Stimulated activated CD4-positive, alpha-beta T cell treated with anti-CD3 and anti-CD28 coated beads, Interleukin-12 subunit alpha, Interleukin-12 subunit beta, amount 100 ng/mL, for 24 hours (primary cell): ENCODE data around the gene RBM43.
"Not testable (repeated sequence)": the region's sequence is repeated elsewhere in the genome, so short reads cannot be mapped to it uniquely, and the experiment has no call there.

Source experiments
- DNase-seq, 2 experiments: peaks; one replicate each; pipeline ENCODE4 v3.0.0-alpha.2; 2020; ENCODE audit warnings: low read depth in 2 of 2

Gene RBM43

DNA sequence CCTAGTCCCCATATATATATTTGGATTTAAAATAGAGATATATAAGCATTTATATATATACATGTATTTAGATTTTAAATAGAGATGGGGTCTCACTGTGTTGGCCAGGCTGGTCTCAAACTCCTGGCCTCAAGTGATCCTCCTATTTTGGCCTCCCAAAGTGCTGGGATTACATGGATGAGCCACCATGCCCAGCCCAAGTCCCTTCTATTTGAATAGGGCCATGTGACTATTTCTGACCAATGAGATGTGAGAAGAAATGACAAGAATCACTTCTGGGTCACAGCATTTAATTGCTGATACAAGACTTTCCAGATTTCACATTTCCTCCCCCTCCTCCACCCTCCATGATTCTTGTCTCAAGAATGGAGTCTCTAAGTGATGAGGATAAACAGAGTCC lies 6.4 kb upstream of the RBM43 start:
- DNase-seq = no peak

DNA sequence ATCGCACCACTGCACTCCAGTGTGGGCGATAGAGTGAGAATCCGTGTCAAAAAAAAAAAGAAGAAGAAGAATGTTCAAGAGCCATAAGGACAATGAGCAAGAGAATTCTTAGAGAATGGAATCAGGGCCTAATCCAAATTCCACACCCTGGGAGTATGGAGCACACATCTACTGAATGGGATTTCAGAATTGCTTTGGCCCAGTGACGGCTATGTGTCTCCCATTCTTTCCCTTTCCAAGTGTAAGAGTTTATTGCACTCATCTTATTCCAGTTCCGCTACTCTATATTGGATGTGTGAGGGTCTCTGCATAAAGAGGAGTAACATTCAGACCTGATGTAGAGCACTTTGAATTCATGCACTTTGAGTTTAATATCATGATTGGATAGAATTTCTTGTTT lies 5.9 kb upstream of the RBM43 start:
- no peak for DNase-seq

DNA sequence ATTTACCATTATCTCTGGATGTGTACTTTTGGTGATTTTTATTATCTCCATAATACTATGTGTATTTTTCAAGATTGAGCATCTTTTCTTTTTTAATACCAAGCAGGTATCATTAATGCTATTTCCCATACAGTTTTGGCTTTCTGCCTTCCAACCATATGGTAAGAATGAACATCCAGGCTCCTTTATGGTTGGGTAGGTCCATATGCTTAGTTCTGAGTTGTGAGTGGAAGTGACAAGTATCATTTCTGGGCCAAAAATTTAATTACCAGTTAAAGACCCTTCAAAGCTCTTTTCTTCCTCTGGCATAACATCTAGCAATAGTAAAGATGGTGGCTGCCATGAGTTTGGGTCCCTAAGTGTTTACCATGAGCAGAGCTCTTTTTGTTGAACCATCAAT lies 4.3 kb upstream of the RBM43 start:
- DNase-seq = no peak

DNA sequence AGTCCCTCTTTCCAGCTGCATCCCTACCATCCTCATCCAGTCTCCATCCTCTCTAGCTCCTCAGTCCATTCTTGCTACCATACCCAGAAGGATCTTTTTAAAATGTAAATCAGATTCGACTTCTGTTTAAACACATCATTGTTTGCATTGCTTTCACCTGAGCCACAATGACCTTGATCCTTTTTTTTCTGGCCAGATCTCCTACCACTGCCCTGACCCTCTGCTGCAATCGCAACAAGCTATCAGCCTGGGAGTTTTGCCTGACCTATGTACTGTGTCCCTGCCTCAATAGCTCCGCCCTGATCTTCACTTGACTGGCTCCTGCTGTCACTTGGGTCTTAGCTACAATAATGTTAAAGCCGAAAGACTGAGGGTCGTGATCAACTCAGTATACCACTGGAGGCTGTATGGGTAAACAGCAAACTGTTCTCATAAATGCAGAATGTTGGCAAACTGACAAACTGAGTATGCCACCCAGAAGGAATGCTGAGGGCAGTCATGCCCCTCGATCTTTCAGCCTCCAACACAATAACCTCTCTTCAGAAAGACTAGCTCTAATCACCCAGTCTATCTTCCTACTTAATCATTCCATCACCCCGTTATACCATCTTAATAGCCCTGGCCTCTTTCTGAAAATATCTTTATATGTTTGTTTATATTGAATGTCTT lies 2.6 kb upstream of the RBM43 start:
- DNase-seq = no peak

DNA sequence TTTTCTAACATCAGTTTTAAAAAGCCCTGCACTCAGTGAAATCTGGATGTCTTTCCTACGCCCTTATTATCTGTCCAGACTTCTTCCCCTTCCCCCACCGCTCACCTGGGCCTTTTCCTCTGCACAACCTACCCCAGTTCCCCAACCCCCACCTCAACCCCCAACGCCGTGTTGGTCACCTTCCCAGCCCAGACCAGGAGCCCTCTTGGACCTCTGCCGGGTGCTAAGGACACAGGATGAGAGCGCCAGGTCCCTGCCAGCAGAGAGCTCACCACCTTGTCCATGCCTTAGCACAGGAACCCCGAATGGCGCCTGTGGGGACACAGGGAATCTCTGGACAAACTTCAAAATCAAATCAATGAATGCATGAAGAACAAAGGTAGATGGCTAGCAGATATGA lies 966 bp upstream of the RBM43 start:
- DNase-seq = no peak

DNA sequence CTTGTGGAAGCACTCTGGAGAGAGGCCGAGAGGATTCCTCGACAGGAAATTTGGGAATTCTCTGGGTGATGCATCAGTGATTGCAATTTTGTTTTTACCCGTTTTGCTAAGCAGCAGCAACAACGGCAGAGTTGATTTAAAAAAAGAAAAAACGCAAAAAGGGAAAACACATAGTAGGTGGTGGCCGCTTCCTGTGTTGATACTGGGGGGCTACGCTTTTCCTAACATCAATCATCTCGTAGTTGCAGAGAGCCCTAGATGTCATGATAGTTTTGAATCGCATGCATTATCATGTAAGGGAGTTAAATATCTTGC lies 271 bp upstream of the RBM43 start:
- no peak for DNase-seq

DNA sequence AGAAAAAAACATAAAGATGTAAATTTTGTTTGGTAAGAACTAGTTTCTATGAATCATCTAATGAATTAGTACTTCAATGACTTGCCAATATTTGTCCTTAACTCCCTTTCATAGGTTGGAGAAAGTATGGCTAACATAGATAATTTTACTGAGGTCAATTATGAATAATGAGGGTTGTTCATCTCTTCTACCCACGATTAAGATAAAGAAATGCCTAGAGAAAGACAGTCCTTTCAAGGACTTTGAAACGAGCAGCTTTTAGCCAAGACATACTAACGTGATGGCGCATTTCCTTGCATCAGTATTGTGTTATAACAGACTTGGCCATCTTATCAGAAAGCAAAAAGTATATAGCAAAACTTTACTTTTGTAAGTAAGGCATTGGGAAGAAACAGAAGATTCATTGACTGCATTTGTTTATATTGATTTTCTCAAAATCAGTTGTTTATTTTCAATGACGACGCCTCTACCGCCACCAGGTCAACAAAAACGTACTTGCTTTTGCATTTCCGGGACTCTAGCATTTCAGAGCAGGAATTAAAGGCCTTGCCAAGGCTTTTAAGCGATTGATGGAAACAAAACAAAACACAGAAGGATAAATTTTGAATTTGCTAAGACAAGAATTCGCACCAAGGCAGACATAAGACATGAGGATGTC lies 961 bp downstream of the RBM43 start:
- no peak for DNase-seq

DNA sequence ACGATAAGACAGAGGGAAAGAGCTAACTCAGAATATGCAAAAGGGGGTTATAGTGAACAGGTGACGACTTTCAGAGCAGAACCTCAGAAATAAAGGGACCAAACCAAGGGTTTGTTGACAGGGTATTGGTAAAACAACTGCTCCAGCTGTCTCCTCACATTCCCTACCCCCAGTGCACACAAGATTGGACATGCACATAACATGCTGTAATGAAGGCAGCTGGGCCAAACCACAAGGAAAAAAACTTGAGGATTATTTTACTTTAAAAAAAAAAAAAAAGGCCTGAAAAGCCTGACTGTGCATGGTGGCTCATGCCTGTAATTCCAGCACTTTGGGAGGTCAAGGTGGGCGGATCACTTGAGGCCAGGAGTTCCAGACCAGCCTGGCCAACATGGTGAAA lies 3.5 kb downstream of the RBM43 start:
- DNase-seq = no peak

DNA sequence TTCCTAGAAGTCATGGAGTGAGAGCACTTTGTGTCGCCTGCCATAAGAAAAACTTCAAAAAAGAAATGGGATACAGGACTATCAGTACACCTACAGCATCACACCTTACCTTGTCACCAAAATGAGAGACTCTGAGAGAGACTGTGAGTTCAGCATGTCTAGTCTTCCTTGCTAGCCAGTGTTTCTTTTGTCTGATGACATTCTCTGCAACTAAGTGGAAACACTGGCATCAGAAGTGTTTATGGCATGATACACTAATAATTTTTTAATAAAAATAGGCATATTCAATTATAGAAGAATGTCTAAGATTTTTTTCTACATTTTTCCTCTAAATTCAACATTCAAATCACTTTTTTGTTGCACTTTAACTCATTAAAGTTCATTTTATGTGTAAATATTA lies 9.0 kb downstream of the RBM43 start:
- no peak for DNase-seq

DNA sequence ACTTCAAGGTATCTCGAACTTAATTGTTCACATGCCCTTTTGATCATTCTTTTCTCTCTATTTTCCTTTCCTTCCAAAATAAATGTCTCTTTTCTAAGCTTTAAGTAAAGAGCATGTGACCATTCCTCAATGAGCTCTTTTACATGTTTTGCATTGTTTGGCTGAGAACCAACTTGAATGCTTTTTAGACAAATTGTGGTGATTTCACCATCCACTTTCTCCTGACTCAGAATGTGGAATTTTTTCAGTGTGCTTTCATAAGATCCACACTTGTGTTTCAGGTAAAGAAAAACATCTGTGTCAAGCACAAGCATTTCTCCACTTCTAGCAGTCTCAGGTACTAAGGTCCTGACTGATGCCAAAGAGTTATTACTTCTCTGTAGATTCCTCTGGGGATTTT lies 10.7 kb downstream of the RBM43 start:
- DNase-seq = no peak

DNA sequence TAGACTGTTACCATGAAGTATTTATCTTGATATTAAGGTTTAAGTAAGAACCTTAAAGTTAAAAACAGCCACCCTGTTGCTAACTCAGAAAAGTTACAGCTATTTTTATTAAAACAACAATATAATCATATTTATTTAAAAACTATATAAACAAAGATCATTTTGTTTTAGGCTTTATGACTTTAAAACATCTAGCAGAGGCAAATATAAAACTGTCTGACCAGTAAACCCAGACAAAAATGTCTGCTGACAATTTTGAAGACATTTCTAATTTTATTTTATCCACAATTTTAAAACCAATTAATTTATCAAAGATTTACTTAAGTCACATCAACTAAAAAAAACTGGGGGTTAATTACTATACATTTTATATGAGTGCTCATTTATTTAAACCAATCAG lies 14.2 kb downstream of the RBM43 start:
- no peak for DNase-seq

DNA sequence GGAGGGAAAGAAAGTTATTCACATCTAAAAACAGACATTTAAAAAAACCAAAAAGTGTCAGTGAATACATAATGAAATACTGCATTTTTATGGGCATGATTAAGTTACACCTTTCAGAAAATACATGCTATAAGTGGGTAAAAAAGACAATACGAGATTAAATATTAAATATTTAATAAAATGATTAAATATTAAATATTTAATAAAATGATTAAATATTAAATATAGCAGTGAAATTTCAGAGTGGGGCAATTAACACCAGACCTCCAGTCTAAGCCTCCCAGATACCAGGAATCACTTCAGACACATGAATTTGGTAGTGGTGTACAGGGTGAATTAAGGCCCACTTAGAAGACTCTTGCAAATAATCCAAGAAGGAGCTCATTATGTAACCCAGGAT lies 15.5 kb downstream of the RBM43 start:
- no peak for DNase-seq

DNA sequence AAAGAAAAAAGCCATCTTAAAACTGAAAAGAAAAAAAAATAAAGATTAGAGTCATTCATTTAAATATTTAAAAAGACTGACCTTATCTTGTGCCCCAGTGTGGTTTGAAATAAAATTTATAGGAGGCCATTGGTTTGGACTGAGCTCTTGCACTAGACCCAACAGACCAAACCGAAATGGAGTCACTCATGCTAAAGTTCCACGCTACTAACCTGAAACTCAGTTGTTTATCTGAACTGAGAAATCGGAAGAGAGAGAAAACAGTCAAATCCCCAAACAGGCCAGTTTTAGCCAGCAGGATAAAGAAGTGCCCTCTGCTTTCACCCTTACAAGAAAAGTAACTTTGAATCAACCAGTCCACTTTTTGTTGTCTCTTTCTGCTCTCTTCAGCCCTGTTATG lies 18.2 kb downstream of the RBM43 start:
- DNase-seq = no peak

DNA sequence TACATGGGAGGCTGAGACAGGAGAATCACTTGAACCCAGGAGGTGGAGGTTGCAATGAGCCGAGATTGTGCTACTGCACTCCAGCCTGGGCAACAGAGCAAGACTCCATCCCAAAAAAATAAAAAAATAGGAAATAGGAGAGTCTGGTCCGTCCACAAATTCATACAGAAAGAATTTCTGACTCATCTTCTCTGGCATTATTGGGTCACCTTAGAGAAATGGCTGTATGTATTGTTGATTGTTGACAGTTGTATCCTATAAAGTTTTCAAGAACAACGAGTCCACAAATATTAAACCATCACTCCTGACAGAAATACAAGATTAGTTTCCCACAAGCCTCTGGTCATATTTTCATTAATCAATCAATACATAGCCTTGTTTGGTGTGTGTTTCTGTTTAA lies 20.4 kb downstream of the RBM43 start:
- no peak for DNase-seq

DNA sequence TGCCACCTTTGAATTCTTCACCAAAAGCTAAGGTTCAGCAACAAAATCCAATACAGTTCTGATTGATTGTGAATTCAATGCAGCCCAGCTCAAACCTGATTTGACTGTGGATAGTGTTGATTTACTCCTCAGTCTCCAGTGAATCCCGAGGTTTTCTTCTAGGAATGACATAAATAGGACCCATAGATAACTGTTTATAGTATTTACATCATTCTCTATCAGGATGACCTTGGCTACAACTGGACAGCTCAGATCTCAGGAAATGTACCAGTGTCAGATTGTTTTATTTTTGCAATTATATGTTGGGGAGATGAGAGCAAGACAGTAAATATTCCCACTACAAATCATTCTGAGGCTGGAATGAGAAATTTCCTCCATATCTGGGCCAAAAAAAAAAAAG lies 21.2 kb downstream of the RBM43 start:
- DNase-seq = no peak

DNA sequence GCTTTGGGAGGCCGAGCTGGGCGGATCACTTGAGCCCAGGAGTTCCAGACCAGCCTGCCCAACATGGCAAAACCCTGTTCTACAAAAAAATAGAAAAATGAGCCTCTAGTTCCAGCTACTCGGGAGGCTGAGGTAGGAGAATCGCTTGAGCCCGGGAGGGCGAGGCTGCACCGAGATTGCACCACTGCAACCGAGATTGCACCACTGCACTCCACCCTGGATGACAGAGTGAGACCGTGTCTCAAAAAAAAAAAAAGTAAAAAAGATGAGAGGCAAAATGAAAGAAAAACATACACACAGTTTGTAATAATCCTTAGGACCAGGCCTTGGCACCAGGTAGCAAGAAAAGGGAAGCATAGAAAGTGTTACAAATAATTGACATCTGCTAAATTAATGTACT lies 22.0 kb downstream of the RBM43 start:
- no peak for DNase-seq

DNA sequence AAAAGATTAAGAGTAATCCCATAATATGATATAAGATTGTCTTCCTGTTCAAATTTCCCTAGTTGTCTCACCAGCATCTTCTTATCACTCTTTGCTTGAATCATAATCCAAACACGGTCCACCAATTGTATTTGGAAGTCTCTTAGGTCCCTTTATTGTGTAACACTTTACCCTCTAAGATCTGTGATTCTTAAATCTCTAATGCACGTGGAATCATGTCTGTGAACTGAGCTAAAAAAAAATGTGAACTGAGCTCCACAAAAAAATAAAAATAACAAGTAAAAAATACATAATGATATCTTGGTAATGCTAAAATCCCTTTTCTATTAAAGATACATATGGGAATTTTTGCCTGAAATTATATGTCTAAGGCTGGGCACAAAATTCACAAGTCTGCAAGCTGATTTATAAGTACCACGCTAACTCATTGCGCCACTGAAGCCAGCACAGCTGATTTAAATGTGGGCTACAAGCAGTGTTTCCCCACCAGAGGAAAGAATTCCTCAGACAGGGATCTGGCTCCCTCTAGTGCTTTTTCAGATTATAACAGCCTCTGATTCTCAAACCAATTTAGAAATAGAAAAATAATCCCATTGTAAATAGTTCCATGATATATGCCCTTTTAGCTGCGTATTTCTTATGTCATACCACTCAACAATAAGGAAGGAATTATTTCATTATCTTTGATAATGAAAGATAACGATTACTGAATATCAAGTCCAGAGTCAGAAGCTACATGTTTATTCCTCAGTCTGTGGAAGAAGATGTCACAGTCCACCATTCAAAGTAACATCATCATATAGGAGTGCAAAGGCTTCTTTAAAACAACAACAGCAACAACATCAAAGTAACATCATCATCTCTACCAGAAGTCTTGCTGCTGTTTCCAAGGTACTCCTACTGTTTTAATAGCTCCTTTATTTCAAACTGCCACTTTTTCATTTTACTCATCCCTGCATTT lies 22.9 kb downstream of the RBM43 start:
- DNase-seq = peak in 1 of 2 experiments; percentile 12

DNA sequence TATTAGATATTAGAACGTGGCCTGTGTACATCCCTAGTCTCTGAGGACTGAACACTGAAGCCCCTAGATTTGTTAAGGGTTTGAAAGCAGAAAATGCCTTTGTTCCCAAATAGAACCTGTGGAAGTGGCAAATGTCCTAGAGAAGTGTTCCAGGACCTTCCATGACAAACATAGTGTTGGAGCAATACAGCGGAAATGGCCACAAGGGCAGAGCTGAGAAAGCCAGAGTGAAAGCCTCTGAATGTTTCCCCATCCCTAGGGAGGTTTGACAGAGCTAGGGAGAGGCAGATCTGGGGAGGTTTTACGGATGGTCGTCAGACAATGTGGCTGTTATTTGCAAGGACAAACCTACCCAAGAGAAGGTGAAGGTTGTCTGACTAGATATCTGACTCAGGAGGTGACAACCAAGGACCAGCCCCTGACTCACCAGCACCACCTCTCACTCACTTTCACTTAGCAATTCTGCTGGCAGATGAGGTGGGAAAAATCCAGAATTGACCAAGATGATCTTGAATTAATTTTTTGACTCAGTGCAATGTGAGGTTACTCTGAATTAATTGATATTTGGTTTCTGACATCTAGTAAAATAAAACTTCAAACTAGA lies 24.1 kb downstream of the RBM43 start:
- DNase-seq = no peak

DNA sequence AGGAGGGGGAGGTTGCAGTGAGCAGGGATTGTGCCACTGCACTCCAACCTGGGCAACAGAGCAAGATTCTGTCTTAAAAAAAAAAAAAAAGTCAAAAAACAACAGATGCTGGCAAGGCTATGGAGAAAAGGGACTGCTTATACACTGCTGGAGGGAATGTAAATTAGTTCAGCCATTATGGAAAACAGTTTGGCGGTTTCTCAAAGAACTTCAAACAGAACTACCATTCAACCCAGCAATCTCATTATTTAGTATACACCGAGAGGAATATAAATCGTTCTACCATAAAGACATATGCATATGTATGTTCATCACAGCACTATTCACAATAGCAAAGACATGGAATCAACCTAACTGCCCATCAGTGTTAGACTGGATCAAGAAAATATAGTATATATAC lies 27.9 kb downstream of the RBM43 start:
- not testable (repeated sequence) for DNase-seq

DNA sequence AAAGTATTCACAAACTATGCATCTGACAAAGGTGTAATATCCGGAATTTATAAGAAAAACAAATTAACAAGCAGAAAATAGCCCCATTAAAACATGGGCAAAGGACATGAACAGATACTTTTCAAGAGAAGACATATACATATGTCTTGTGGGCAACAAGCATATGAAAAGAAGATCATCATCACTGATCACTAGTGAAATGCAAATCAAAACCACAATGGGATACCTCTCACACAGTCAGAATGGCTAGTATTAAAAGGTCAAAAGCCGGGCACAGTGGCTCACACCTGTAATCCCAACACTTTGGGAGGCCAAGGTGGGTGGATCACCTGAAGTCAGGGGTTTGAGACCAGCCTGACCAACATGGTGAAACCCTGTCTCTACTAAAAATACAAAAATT lies 28.4 kb downstream of the RBM43 start:
- not testable (repeated sequence) for DNase-seq

DNA sequence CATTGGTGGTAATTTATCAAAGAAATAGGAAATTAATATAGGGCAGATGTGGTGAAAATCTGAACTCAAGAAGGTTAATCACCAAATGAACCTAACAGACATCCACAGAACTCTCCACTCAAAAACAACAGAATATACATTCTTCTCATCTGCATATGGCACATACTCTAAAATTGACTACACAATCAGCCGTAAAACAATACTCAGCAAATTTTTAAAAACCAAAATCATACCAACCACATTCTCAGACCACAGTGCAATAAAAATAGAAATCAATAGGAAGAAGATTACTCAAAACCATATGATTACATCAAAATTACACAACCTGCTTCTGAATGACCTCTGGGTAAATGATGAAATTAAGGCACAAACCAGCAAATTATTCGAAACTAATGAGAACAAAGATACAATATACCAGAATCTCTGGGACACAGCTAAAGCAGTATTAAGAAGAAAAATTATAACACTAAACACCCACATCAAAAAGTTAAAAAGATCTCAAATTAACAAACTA lies 31.0 kb downstream of the RBM43 start:
- DNase-seq = no peak

DNA sequence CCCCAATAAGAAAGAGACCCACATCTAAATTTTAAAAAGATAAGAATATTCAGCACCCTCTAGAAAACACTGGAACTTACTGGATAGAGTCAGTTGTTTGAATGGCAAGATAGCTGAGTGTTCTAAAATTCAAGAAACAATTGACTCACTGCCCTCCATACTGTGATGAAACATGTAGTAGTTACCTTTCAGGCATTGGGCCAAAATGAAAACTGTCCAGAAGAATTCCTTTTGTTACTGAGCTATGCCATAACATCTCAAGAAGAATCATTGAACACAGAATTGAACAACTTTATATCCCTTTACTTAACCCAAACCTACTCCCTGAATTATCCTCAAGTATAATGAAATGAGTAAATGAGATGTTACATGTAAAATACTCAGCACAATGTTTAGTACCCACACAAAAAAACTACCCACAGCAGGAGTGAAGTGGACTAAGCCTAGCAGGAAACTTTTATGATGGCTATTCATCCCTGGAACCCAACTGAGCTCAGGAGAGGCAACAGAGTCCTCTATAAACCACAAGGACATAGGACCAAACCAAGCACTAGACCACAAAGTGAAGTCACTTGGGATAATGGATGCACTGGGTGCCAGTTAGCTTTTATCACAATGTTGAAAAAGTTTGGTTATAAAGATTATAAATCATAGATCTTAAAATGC lies 32.7 kb downstream of the RBM43 start:
- DNase-seq = no peak
